ENCODE results near the gene SQSTM1.

Gene SQSTM1

DNA sequence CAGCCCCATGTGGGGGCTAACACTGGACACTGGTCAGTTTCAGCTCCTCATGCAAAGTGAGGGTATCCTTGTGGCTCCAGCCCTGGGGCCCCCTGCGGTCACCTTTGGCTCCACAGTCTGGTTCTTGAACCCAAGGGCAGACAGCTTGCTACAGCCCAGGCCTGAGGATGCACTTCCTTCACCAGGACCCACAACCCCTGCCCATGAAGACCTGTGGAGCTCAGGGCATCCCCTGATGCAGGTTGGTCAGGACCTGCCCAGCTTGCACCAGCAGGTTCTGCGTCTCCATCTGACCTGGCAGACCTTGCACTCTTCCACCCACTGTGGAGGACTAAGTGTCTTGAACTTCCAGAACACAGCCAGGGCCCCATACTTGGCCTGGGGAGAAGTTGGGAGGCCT is 41.6 kb downstream of the SQSTM1 start:
- Histone ChIP-seq H3K18ac (ENCODE audit: low read depth in 1 of 2, low read length in 2 of 2) (no peak overlapping the region), H3K4me2 (ENCODE audit: low read length, poor library complexity, severe bottlenecking) (no peak overlapping the region), H3K79me1 (replicated peaks; ENCODE audit: low read length, poor library complexity, severe bottlenecking) (peaks cover 13% of the 10 kb centered on the region), H3K27me3 (ENCODE audit: control insufficient read depth in 1 of 2, insufficient read depth in 1 of 2, low read length in 2 of 2) (no peaks in the 10 kb centered on the region), H3K27ac (ENCODE audit: low read length, poor library complexity, severe bottlenecking) (no peak overlapping the region), H2BK120ac (ENCODE audit: low read depth, low read length) (no peak overlapping the region), H2AK5ac (ENCODE audit: low read length, severe bottlenecking) (no peak overlapping the region), H3K23ac (ENCODE audit: low read length in 2 of 2) (no peak overlapping the region), H3K9ac (ENCODE audit: low read length) (no peak overlapping the region), H2BK15ac (ENCODE audit: low read depth, poor library complexity, severe bottlenecking) (no peak overlapping the region), H2AFZ (ENCODE audit: low read depth, low read length) (no peak overlapping the region), H3K14ac (ENCODE audit: low read length in 2 of 2) (no peak overlapping the region), H2BK5ac (ENCODE audit: low read depth, low read length, poor library complexity, severe bottlenecking) (no peak overlapping the region), H2BK12ac (ENCODE audit: low read length in 2 of 2) (no peak overlapping the region), H4K8ac (ENCODE audit: low read length) (no peak overlapping the region), H3K36me3 (ENCODE audit: control insufficient read depth in 1 of 2, insufficient read depth in 2 of 2, low read depth in 1 of 2, low read length in 2 of 2) (peaks cover 53 to 54% of the 10 kb centered on the region in 2 experiments), H4K91ac (ENCODE audit: low read length) (no peak overlapping the region), H3K4me3 (ENCODE audit: insufficient read depth in 1 of 2, low read depth in 1 of 2, low read length in 2 of 2) (no peak overlapping the region), H3K4me1 (ENCODE audit: control insufficient read depth, insufficient read depth, low read depth, low read length) (peaks cover 6% of the 10 kb centered on the region), H3K4ac (ENCODE audit: low read depth in 1 of 2, low read length in 2 of 2) (no peak overlapping the region), H3K9me3 (ENCODE audit: control insufficient read depth, low read length) (no peaks in the 10 kb centered on the region)
- DNase-seq, result no peak
- 95% methylated on average over 2 of the region's 2 CpGs for WGBS

DNA sequence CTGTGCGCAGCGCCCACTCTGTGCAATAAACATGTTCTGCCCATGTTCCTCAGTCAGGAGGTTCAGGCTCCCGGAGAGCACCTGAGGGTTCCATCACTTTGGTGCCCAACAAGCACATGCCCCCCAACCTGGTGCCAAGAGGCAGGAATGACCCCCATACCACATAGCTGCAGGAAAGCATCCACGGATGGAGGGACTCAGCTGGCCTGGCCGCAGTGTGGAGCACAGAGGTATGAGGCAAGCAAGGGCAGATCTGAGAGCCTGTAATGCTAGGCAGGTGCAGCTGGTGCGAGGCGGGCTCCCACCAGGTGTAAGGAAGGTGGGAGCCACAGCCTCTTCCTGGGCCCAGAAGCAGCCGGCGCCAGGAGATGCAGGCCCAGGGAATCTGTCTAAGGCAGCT is 42.2 kb downstream of the SQSTM1 start:
- H3K4me3 ChIP-seq (ENCODE audit: insufficient read depth in 1 of 2, low read depth in 1 of 2, low read length in 2 of 2), result no peak overlapping the region
- H2BK15ac ChIP-seq (ENCODE audit: low read depth, poor library complexity, severe bottlenecking), result no peak overlapping the region
- H3K27me3 ChIP-seq (ENCODE audit: control insufficient read depth in 1 of 2, insufficient read depth in 1 of 2, low read length in 2 of 2), result no peaks in the 10 kb centered on the region
- H2AFZ ChIP-seq (ENCODE audit: low read depth, low read length), result no peak overlapping the region
- peaks cover 10% of the 10 kb centered on the region for H3K4me1 ChIP-seq (ENCODE audit: control insufficient read depth, insufficient read depth, low read depth, low read length)
- H3K36me3 ChIP-seq (ENCODE audit: control insufficient read depth in 1 of 2, insufficient read depth in 2 of 2, low read depth in 1 of 2, low read length in 2 of 2), result peaks cover 59 to 60% of the 10 kb centered on the region in 2 experiments
- H3K18ac ChIP-seq (ENCODE audit: low read depth in 1 of 2, low read length in 2 of 2), result no peak overlapping the region
- H4K91ac ChIP-seq (ENCODE audit: low read length), result no peak overlapping the region
- no peak overlapping the region for H2BK5ac ChIP-seq (ENCODE audit: low read depth, low read length, poor library complexity, severe bottlenecking)
- H2BK12ac ChIP-seq (ENCODE audit: low read length in 2 of 2), result no peak overlapping the region
- no peak overlapping the region for H3K23ac ChIP-seq (ENCODE audit: low read length in 2 of 2)
- H3K4ac ChIP-seq (ENCODE audit: low read depth in 1 of 2, low read length in 2 of 2), result no peak overlapping the region
- no peak overlapping the region for H3K4me2 ChIP-seq (ENCODE audit: low read length, poor library complexity, severe bottlenecking)
- H4K8ac ChIP-seq (ENCODE audit: low read length), result no peak overlapping the region
- H3K9ac ChIP-seq (ENCODE audit: low read length), result no peak overlapping the region
- H3K9me3 ChIP-seq (ENCODE audit: control insufficient read depth, low read length), result no peaks in the 10 kb centered on the region
- no peak overlapping the region for H2AK5ac ChIP-seq (ENCODE audit: low read length, severe bottlenecking)
- peaks cover 13% of the 10 kb centered on the region for H3K79me1 ChIP-seq (replicated peaks; ENCODE audit: low read length, poor library complexity, severe bottlenecking)
- DNase-seq, result no peak
- H3K27ac ChIP-seq (ENCODE audit: low read length, poor library complexity, severe bottlenecking), result no peak overlapping the region
- WGBS, result 98% methylated on average over 7 of the region's 9 CpGs
- H2BK120ac ChIP-seq (ENCODE audit: low read depth, low read length), result no peak overlapping the region
- H3K14ac ChIP-seq (ENCODE audit: low read length in 2 of 2), result no peak overlapping the region

GRCh38 chr5:179863449-179864085 is 42.9 kb downstream of the SQSTM1 start:
- WGBS, result 96% methylated on average over 31 of the region's 31 CpGs
- Histone ChIP-seq H4K8ac (ENCODE audit: low read length) (no peak overlapping the region), H2BK5ac (ENCODE audit: low read depth, low read length, poor library complexity, severe bottlenecking) (no peak overlapping the region), H2BK12ac (ENCODE audit: low read length in 2 of 2) (no peak overlapping the region), H3K79me1 (replicated peaks; ENCODE audit: low read length, poor library complexity, severe bottlenecking) (peaks cover 13% of the 10 kb centered on the region), H3K4ac (ENCODE audit: low read depth in 1 of 2, low read length in 2 of 2) (no peak overlapping the region), H4K91ac (ENCODE audit: low read length) (no peak overlapping the region), H3K9ac (ENCODE audit: low read length) (no peak overlapping the region), H2AK5ac (ENCODE audit: low read length, severe bottlenecking) (no peak overlapping the region), H3K4me1 (ENCODE audit: control insufficient read depth, insufficient read depth, low read depth, low read length) (peaks cover 10% of the 10 kb centered on the region), H3K4me2 (ENCODE audit: low read length, poor library complexity, severe bottlenecking) (no peak overlapping the region), H3K14ac (ENCODE audit: low read length in 2 of 2) (no peak overlapping the region), H2BK120ac (ENCODE audit: low read depth, low read length) (no peak overlapping the region), H3K23ac (ENCODE audit: low read length in 2 of 2) (no peak overlapping the region), H3K27ac (ENCODE audit: low read length, poor library complexity, severe bottlenecking) (no peak overlapping the region), H2BK15ac (ENCODE audit: low read depth, poor library complexity, severe bottlenecking) (no peak overlapping the region), H2AFZ (ENCODE audit: low read depth, low read length) (no peak overlapping the region), H3K9me3 (ENCODE audit: control insufficient read depth, low read length) (no peaks in the 10 kb centered on the region), H3K27me3 (ENCODE audit: control insufficient read depth in 1 of 2, insufficient read depth in 1 of 2, low read length in 2 of 2) (no peaks in the 10 kb centered on the region), H3K4me3 (ENCODE audit: insufficient read depth in 1 of 2, low read depth in 1 of 2, low read length in 2 of 2) (no peak overlapping the region), H3K36me3 (ENCODE audit: control insufficient read depth in 1 of 2, insufficient read depth in 2 of 2, low read depth in 1 of 2, low read length in 2 of 2) (peaks cover 64 to 65% of the 10 kb centered on the region in 2 experiments), H3K18ac (ENCODE audit: low read depth in 1 of 2, low read length in 2 of 2) (no peak overlapping the region)
- DNase-seq, result no peak

DNA sequence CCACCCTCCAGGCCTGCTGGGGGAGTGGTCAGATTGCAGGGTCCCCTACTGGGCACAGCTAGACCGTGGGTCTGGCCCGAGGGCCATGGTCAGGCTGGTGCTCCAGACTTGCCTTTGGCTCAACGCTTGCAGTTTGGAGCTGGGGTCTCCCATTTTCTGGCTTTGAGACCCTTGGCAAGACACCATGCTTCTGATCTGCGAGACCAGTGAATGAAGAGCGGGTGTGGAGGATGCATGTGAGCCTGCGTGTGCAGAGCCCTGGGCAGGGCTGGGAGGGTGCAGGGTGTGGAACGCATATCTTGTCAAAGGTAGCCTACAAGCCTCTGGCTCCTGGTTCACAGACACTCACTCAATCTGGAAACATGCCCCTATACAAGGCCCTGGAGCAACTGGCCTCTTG is 44.0 kb downstream of the SQSTM1 start:
- Histone ChIP-seq H3K9me3 (ENCODE audit: control insufficient read depth, low read length) (no peaks in the 10 kb centered on the region), H2BK15ac (ENCODE audit: low read depth, poor library complexity, severe bottlenecking) (no peak overlapping the region), H3K9ac (ENCODE audit: low read length) (no peak overlapping the region), H2BK120ac (ENCODE audit: low read depth, low read length) (no peak overlapping the region), H3K4ac (ENCODE audit: low read depth in 1 of 2, low read length in 2 of 2) (no peak overlapping the region), H3K79me1 (replicated peaks; ENCODE audit: low read length, poor library complexity, severe bottlenecking) (peaks cover 8% of the 10 kb centered on the region), H3K4me3 (ENCODE audit: insufficient read depth in 1 of 2, low read depth in 1 of 2, low read length in 2 of 2) (no peak overlapping the region), H3K14ac (ENCODE audit: low read length in 2 of 2) (no peak overlapping the region), H3K18ac (ENCODE audit: low read depth in 1 of 2, low read length in 2 of 2) (no peak overlapping the region), H3K4me2 (ENCODE audit: low read length, poor library complexity, severe bottlenecking) (no peak overlapping the region), H2BK5ac (ENCODE audit: low read depth, low read length, poor library complexity, severe bottlenecking) (no peak overlapping the region), H4K8ac (ENCODE audit: low read length) (no peak overlapping the region), H3K4me1 (ENCODE audit: control insufficient read depth, insufficient read depth, low read depth, low read length) (peaks cover 10% of the 10 kb centered on the region), H3K27ac (ENCODE audit: low read length, poor library complexity, severe bottlenecking) (no peak overlapping the region), H2BK12ac (ENCODE audit: low read length in 2 of 2) (no peak overlapping the region), H3K23ac (ENCODE audit: low read length in 2 of 2) (no peak overlapping the region), H2AFZ (ENCODE audit: low read depth, low read length) (no peak overlapping the region), H2AK5ac (ENCODE audit: low read length, severe bottlenecking) (no peak overlapping the region), H3K36me3 (ENCODE audit: control insufficient read depth in 1 of 2, insufficient read depth in 2 of 2, low read depth in 1 of 2, low read length in 2 of 2) (peaks cover 75 to 76% of the 10 kb centered on the region in 2 experiments), H4K91ac (ENCODE audit: low read length) (no peak overlapping the region), H3K27me3 (ENCODE audit: control insufficient read depth in 1 of 2, insufficient read depth in 1 of 2, low read length in 2 of 2) (no peaks in the 10 kb centered on the region)
- DNase-seq, result no peak
- WGBS, result 99% methylated on average over 7 of the region's 7 CpGs
